ENCODE measurements around the gene IST1.

- no peak for TF ChIP-seq CTCF (IDR thresholded peaks at IDR 0.05)
- no peak for TF ChIP-seq POLR2A (IDR thresholded peaks at IDR 0.05)
Measured at GRCh38 chr16:71865173-71865863, 30.0 kb upstream of the IST1 start.

All from prostate gland (tissue), 2 donors.